VCaP (cell line): ENCODE data around the gene ADCYAP1R1.
"Not testable (repeated sequence)": the region's sequence is repeated elsewhere in the genome, so short reads cannot be mapped to it uniquely, and the experiment has no call there.

Source experiments
- H3K27ac ChIP-seq: fragments of 450-650 bp; 2 replicates; pipeline ENCODE4 v1.5.1; 2017
- CTCF ChIP-seq: fragments of 450-650 bp; conservative IDR thresholded peaks from 2 replicates; pipeline ENCODE4 v1.5.1; 2017; ENCODE audit warnings: mild to moderate bottlenecking, moderate library complexity

Gene ADCYAP1R1

GRCh38 chr7:31134246-31135188, 82.4 kb downstream of the ADCYAP1R1 start:
- H3K27ac ChIP-seq, result no peak overlapping the region
- peak; percentile 77 for TF ChIP-seq CTCF

- no peak for TF ChIP-seq CTCF
- H3K27ac ChIP-seq, result no peak overlapping the region
These were observed 85.1 kb downstream of the ADCYAP1R1 start for GRCh38 chr7:31137234-31137633.

DNA sequence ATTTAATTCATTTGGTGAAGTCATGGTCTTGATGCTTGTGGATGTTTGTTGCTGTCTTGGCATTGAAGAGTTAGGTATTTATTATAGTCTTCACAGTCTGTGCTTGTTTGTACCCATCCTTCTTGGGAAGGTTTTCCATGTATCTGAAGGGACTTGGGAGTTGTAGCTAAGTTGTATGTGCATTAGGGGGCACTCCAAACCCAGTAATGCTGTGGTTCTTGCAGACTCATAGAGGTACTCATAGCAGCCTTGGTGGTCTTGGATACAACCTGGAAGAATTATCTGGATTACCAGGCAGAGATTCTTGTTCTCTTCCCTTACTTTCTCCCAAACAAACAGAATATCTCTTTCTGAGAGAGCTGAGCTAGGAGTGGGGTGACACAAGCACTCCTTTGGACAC, 93.2 kb downstream of the ADCYAP1R1 start:
- TF ChIP-seq CTCF, result no peak
- no peak overlapping the region for H3K27ac ChIP-seq

DNA sequence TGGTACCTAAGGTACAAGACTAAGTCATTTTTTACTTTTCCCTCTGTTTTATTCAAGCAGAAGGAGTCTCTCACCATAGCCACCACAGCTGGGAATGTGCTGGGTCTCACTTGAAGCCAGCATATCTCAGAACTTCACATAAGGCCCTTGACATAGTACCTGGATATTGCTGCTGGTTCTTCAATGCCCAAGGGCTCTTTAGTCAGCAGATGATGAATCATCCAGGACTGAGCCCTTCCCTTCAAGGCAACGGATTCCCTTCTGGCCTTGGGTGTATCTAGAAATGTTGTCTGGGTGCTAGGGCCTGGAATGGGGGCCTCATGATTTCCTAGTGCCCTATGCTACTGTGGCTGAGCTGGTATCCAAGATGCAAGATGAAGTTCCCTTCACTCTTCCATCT, 93.9 kb downstream of the ADCYAP1R1 start:
- H3K27ac ChIP-seq, result no peak overlapping the region

DNA sequence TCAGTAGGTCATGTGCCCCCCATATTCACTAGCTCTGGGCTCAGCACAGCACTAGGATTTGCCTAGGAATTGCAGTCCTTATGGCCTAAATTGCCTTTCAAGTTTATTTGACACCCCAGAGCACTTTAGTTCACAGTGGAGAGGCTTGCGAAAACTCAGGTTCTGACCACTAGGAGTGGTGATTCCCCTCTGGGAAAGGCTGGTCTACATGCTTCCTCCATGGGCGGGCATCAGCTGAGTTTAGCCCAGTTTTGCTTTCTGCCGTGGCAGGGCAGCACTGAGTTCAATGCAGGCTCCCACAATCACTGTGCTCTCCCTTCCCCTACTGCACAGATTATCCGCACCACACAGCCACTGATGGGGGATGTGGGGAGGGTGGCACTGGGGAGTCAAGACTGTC, 94.4 kb downstream of the ADCYAP1R1 start:
- TF ChIP-seq CTCF, result no peak
- no peak overlapping the region for H3K27ac ChIP-seq

More for the DNA sequence above, 93.9 kb downstream of the ADCYAP1R1 start:
- TF ChIP-seq CTCF, result no peak

DNA sequence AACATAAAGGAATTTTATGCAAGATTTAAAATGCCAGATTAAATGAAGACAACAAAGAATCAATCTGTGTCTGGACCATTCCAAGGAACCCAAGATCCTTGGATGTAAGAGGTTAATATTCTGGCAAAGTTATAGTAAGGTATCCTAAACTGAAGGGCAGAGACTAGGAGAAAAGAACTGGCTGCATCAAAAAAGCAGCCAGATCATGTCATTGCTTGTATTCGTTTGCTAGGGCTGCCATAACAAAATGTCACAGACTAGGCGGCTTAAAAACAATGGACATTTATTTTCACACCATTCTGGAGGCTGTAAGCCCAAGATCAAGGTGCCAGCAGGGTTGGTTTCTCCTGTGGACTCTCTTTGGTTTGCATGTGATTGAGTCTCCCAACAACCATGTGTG, 99.7 kb downstream of the ADCYAP1R1 start:
- H3K27ac ChIP-seq, result no peak overlapping the region
- no peak for TF ChIP-seq CTCF

- H3K27ac ChIP-seq, result not testable (repeated sequence)
These were observed 101.2 kb downstream of the ADCYAP1R1 start for GRCh38 chr7:31153318-31153717.

- TF ChIP-seq CTCF, result no peak
- no peak overlapping the region for H3K27ac ChIP-seq
These were observed 108.8 kb downstream of the ADCYAP1R1 start for GRCh38 chr7:31160941-31161340.
